K562 (cell line): ENCODE measurements around the gene PIH1D1. TPM values are rescaled to one million over a fixed set of nuclear protein-coding genes. Genes with fewer than 3 reads are reported as not detected.

Source experiments
- CREBBP ChIP-seq: IDR thresholded peaks from one replicate; pipeline ENCODE4 v1.6.1; 2012; ENCODE audit warnings: low read depth, mild to moderate bottlenecking, control low read depth, inconsistent platforms, low read length
- DNMT1 ChIP-seq: fragments of 450-650 bp; IDR thresholded peaks from 2 replicates; pipeline ENCODE4 v1.6.1; 2016; ENCODE audit warnings: antibody characterized with exemption, mild to moderate bottlenecking
- EZH2 ChIP-seq: IDR thresholded peaks from 2 replicates; pipeline ENCODE4 v1.6.1; 2012; ENCODE audit warnings: low read depth, mild to moderate bottlenecking, inconsistent platforms, low read length, borderline replicate concordance
- HSF4 ChIP-seq: fragments of 250-450 bp; sonication (Bioruptor Pico); IDR thresholded peaks from 2 replicates; pipeline ENCODE4 v2.1.2; 2022; ENCODE audit warnings: mild to moderate bottlenecking, moderate library complexity, borderline replicate concordance
- ILF3 ChIP-seq: fragments of 450-650 bp; IDR thresholded peaks from 2 replicates; pipeline ENCODE4 v1.6.1; 2018; ENCODE audit warnings: antibody characterized with exemption, mild to moderate bottlenecking, moderate library complexity, borderline replicate concordance
- MITF ChIP-seq: IDR thresholded peaks from 2 replicates; pipeline ENCODE4 v1.6.1; 2014; ENCODE audit warnings: antibody characterized with exemption
- NFE2 ChIP-seq: IDR thresholded peaks from 2 replicates; pipeline ENCODE4 v1.6.1; 2014; ENCODE audit warnings: antibody characterized with exemption, low read depth
- POLR2H ChIP-seq: IDR thresholded peaks from 2 replicates; pipeline ENCODE4 v1.6.1; 2016; ENCODE audit warnings: missing genetic modification characterization, low read depth, mild to moderate bottlenecking, control low read depth, missing compliant biosample characterization, moderate library complexity
- PPARD ChIP-seq: fragments of 250-450 bp; sonication (Bioruptor Pico); IDR thresholded peaks from 2 replicates; pipeline ENCODE4 v1.8.0; 2022; ENCODE audit warnings: inconsistent platforms, mild to moderate bottlenecking, moderate library complexity
- RFX1 ChIP-seq: fragments of 450-650 bp; IDR thresholded peaks from 2 replicates; pipeline ENCODE4 v1.6.1; 2016; ENCODE audit warnings: mild to moderate bottlenecking, moderate library complexity
- TBP ChIP-seq: optimal IDR thresholded peaks from 2 replicates; pipeline ENCODE3; 2011; ENCODE audit warnings: low read depth, low read length, improper control_type of control experiment
- TEAD4 ChIP-seq, 2 experiments: sonication (generic) in 1 of 2; formaldehyde crosslinking in 1 of 2; IDR thresholded peaks; 2 replicates each; pipeline versions ENCODE4 v1.6.1 to v1.8.0; 2012 to 2022; ENCODE audit warnings: borderline replicate concordance in 1 of 2, inconsistent platforms in 1 of 2, low read length in 1 of 2, mild to moderate bottlenecking in 1 of 2, missing genetic modification reagents in 1 of 2
- THRAP3 ChIP-seq: fragments of 450-650 bp; IDR thresholded peaks from 2 replicates; pipeline ENCODE4 v1.6.1; 2016; ENCODE audit warnings: mild to moderate bottlenecking, inconsistent platforms, borderline replicate concordance
- TRIM24 ChIP-seq, 2 experiments: fragments of 450-650 bp; IDR thresholded peaks; 2 replicates each; pipeline ENCODE4 v1.6.1; 2016
- U2AF2 ChIP-seq: fragments of 200-400 bp; formaldehyde crosslinking; optimal IDR thresholded peaks from 2 replicates; pipeline ENCODE3; 2017; ENCODE audit warnings: low read depth, mild to moderate bottlenecking, low read length
- ZBTB7A ChIP-seq: IDR thresholded peaks from 2 replicates; pipeline ENCODE4 v1.6.1; 2011; ENCODE audit warnings: low read depth, mild to moderate bottlenecking, low read length, moderate library complexity, borderline replicate concordance; ENCODE audit not compliant: control insufficient read depth
- ZFP36 ChIP-seq: fragments of 150-350 bp; IDR thresholded peaks from 2 replicates; pipeline ENCODE4 v1.6.1; 2018; ENCODE audit warnings: low read length, low read depth; ENCODE audit not compliant: partially characterized antibody
- ZNF347 ChIP-seq: fragments of 450-650 bp; formaldehyde crosslinking; IDR thresholded peaks from 2 replicates; pipeline ENCODE4 v1.4.0; 2020; ENCODE audit warnings: low read depth, mild to moderate bottlenecking, moderate library complexity
- ZNF589 ChIP-seq: fragments of 200-800 bp; sonication (Bioruptor generic); IDR thresholded peaks from 2 replicates; pipeline ENCODE4 v1.6.1; 2016; ENCODE audit warnings: low read depth, missing genetic modification characterization, missing compliant biosample characterization
- ZNF830 ChIP-seq: fragments of 250-450 bp; sonication (Bioruptor Pico); IDR thresholded peaks from 2 replicates; pipeline ENCODE4 v1.5.0; 2021; ENCODE audit warnings: mild to moderate bottlenecking
- polyA plus RNA-seq, 8 experiments: library from polyadenylated mRNA; depleted of rRNA in 4 of 8; stranded (reverse) in 5 of 8; unstranded in 3 of 8; fragments of >200 nt; fragmentation: Nextera tagmentation in 2 of 8; fragmentation: Illumina TruSeq in 1 of 8; extraction: Ambion mirVana in 2 of 8; extraction: Trizol in 1 of 8; gene quantifications; 2 replicates each; pipeline versions ENCODE4 v1.2.1 to v1.2.3, GENCODE V29; 2011 to 2014; ENCODE audit warnings: inconsistent platforms in 1 of 8, missing spikeins in 1 of 8
- total RNA-seq, 7 experiments: library from RNA; depleted of rRNA in 6 of 7; stranded (reverse); fragments of >200 nt in 6 of 7; fragmentation: Illumina TruSeq in 2 of 7; extraction: Trizol in 2 of 7; gene quantifications; 2 replicates each; pipeline versions ENCODE4 v1.2.1 to v1.2.3, GENCODE V29; 2011 to 2021; ENCODE audit warnings: low replicate concordance in 1 of 7
- TF ChIP-seq, protein P1 (sequence below): fragments of 250-450 bp; sonication (Bioruptor Pico); IDR thresholded peaks from 2 replicates; pipeline ENCODE4 v1.4.0; 2020; ENCODE audit warnings: borderline replicate concordance
- TF ChIP-seq, protein P2 (sequence below): sonication (generic); formaldehyde crosslinking; IDR thresholded peaks from 2 replicates; pipeline ENCODE4 v1.8.1; 2023; ENCODE audit warnings: mild to moderate bottlenecking, missing genetic modification reagents
- TF ChIP-seq, protein P3 (sequence below): sonication (generic); formaldehyde crosslinking; IDR thresholded peaks from 2 replicates; pipeline ENCODE4 v1.8.0; 2023; ENCODE audit warnings: mild to moderate bottlenecking, missing genetic modification reagents

PIH1D1 gene
- total and polyA plus RNA-seq, 9 of the 15 experiments (the other 6 are each of a cell fraction or from before 2014, with no cell fraction given): 26.5 to 224 (median 137) TPM

DNA sequence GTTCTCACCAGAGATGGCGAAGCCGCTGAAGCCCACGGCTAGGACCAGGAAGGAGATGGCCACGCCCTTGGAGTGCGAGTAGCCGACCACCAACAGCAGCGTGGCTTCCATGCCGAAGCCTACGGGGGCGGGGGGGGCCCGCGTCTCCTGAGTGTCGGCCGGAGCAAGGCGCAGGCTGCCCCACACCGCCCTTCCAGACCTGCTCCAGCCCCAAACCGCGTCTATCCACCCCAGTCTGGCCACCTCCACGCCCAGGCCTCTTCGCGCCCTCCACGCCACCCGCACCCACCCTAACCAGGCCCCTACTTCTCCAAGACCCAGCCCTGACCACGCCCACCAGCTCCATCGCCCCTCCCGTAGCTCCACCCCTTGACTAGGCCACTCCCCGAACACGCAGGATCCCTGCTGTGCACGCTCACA is 20.3 kb downstream of the PIH1D1 start (continued):
- TF ChIP-seq, protein P1, sequence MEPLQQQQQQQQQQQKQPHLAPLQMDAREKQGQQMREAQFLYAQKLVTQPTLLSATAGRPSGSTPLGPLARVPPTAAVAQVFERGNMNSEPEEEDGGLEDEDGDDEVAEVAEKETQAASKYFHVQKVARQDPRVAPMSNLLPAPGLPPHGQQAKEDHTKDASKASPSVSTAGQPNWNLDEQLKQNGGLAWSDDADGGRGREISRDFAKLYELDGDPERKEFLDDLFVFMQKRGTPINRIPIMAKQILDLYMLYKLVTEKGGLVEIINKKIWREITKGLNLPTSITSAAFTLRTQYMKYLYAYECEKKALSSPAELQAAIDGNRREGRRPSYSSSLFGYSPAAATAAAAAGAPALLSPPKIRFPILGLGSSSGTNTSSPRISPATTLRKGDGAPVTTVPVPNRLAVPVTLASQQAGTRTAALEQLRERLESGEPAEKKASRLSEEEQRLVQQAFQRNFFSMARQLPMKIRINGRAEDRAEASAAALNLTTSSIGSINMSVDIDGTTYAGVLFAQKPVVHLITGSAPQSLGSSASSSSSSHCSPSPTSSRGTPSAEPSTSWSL (CRISPR knock-in tag): no peak
- no peak for TF ChIP-seq CREBBP
- TF ChIP-seq EZH2: no peak
- no peak for TF ChIP-seq ILF3
- TF ChIP-seq, protein P2, sequence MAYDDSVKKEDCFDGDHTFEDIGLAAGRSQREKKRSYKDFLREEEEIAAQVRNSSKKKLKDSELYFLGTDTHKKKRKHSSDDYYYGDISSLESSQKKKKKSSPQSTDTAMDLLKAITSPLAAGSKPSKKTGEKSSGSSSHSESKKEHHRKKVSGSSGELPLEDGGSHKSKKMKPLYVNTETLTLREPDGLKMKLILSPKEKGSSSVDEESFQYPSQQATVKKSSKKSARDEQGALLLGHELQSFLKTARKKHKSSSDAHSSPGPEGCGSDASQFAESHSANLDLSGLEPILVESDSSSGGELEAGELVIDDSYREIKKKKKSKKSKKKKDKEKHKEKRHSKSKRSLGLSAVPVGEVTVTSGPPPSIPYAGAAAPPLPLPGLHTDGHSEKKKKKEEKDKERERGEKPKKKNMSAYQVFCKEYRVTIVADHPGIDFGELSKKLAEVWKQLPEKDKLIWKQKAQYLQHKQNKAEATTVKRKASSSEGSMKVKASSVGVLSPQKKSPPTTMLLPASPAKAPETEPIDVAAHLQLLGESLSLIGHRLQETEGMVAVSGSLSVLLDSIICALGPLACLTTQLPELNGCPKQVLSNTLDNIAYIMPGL (CRISPR knock-in tag): 0 out of 2 replicates have a peak, but pooled peaks have one; percentile 53
- TF ChIP-seq RFX1: no peak
- no peak; a peak in 1 of 4 replicates for TF ChIP-seq TRIM24 (IDR thresholded peaks at IDR 0.05)
- TF ChIP-seq ZNF347 (CRISPR knock-in tag): no peak
- TF ChIP-seq POLR2H: no peak
- TF ChIP-seq TBP: peak; percentile 64
- no peak for TF ChIP-seq NFE2
- TF ChIP-seq PPARD (CRISPR knock-in tag): no peak
- no peak for TF ChIP-seq U2AF2
- no peak for TF ChIP-seq ZNF589 (CRISPR knock-in tag)
- TF ChIP-seq HSF4 (CRISPR knock-in tag): no peak
- TF ChIP-seq TEAD4 (IDR thresholded peaks at IDR 0.05; ENCODE audit: low read length): no peak
- no peak for TF ChIP-seq TEAD4 (CRISPR knock-in tag; IDR thresholded peaks at IDR 0.05; ENCODE audit: borderline replicate concordance)
- TF ChIP-seq ZFP36: no peak
- TF ChIP-seq DNMT1: no peak
- peak; percentile 52; the same call in 1 of the 2 replicates for TF ChIP-seq ZBTB7A
- TF ChIP-seq, protein P3, sequence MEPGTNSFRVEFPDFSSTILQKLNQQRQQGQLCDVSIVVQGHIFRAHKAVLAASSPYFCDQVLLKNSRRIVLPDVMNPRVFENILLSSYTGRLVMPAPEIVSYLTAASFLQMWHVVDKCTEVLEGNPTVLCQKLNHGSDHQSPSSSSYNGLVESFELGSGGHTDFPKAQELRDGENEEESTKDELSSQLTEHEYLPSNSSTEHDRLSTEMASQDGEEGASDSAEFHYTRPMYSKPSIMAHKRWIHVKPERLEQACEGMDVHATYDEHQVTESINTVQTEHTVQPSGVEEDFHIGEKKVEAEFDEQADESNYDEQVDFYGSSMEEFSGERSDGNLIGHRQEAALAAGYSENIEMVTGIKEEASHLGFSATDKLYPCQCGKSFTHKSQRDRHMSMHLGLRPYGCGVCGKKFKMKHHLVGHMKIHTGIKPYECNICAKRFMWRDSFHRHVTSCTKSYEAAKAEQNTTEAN (CRISPR knock-in tag): no peak
- no peak for TF ChIP-seq ZNF830 (CRISPR knock-in tag)
- no peak for TF ChIP-seq THRAP3
- TF ChIP-seq MITF: no peak
